HG02870 (cell line): ENCODE results near the gene STOX2.

ENCODE experiments used
- ATAC-seq: cut with Tn5 transposase; IDR thresholded peaks from one replicate; pipeline ENCODE4 v1.9.1; 2021; ENCODE audit warnings: mild to moderate bottlenecking, moderate library complexity; ENCODE audit not compliant: unreplicated experiment

Gene STOX2

GRCh38 chr4:183905081-183905592 lies at the start of gene STOX2:
Gene STOX2 (plus strand): TSS chr4:183905307. CDS start chr4:183906791, 1,484 bp downstream.
- ATAC-seq: no peak

GRCh38 chr4:183855323-183856190 lies 49.5 kb upstream of the STOX2 start:
- ATAC-seq: no peak

DNA sequence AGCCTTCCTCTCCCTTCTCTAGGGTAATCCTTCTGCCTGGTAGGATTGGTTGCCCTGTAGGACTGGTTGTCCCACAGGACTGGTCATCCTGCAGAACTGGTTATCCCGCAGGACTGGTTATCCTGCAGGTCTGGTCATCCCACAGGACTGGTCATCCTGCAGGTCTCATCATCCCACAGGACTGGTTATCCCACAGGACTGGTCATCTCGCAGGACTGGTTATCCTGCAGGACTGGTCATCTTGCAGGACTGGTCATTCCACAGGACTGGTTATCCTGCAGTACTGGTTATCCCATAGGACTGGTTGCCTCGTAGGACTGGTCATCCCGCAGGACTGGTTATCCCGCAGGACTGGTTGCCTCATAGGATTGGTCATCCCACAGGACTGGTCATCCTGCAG lies 48.1 kb upstream of the STOX2 start:
- ATAC-seq: no peak

DNA sequence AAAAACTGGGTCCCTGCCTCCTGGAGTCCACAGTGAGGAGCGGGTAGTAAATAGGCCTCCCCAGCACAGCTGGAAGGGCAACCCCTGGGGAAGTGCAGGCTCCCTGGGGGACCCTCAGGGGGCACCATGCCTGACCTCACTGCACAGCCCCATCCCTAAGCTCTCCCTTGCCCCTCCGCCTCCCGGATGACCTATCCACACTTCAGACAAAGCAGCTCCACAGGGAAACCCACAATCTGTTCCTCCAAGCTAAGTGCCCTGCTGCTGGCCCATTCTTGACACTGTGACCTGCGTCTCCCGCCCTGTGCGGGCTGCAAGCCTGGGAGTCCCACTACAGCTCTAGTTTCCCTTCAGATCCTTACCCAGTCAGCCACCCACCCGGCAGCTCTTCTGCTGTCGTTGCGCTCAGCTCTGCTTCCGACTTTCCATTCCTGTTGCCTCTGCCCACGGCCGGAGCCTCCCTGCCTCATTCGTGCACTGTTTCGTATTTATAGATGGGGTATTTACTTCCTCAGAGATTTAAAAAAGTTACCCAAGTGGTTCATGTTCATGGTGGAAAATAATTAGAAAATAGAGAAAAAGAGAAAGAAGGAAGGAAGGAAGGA lies 47.0 kb upstream of the STOX2 start:
- no peak for ATAC-seq

DNA sequence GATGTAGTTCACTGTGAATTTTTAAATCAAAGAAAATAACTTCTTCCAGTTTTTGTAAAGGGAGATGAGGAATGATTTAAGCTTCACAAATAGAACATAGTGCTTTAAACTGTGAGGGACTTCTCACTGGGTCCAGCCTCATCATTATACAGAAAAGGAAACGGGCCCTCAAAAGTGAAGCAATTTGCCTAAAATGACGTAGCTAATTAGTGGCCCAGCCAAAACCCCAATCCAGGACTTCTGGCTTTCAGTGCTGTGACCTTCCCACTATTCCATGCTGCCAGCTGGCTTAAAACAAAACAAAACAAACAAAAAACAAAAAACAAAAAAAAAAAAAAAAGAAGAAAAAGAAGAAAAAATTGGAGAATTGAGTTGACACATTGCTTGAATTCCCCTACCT lies 45.0 kb upstream of the STOX2 start:
- ATAC-seq: no peak

GRCh38 chr4:183860731-183861130 lies 44.4 kb upstream of the STOX2 start:
- no peak for ATAC-seq

DNA sequence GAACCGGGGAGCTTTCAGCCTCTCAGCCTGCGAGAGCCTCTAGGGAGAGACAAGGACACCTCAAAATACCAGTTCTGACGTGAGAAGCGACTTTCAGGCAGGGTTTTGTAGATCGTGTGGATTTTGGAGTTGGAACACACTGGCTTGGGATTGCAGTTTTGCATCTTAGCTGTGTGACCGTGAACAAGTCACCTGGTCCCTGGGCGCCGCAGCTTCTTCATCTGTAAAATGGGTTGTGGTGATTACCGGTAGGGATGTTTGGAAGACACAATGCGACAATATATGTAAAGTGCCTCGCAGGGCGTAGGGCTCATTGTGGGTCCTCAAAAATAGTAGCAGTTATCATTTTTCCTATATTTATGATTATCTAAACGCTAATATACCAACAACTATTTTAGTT lies 43.7 kb upstream of the STOX2 start:
- no peak for ATAC-seq

- no peak for ATAC-seq
These were observed 41.8 kb upstream of the STOX2 start for GRCh38 chr4:183863155-183863825.

DNA sequence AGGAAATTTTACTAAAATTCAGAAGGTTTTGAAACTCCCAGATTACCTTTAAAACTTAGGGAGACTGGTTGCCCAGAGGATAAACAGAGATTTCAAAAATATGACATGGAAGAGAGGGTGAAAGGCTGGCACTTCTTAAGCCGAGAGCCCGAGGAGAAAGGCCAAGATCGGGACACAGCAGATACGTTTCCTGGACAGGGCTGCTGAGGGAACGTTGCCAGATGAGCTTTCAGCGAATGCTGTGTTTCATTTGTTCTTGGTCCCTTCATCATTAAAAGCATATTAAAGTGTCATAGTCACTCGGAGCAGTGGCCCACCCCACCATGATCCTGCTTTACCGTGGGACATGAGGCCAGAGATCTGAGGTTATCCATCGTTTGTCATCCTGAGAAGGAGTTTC lies 37.9 kb upstream of the STOX2 start:
- no peak for ATAC-seq

- ATAC-seq: no peak
These were observed 34.1 kb upstream of the STOX2 start for GRCh38 chr4:183870997-183871396.

GRCh38 chr4:183871581-183871980 lies 33.5 kb upstream of the STOX2 start:
- ATAC-seq: no peak

DNA sequence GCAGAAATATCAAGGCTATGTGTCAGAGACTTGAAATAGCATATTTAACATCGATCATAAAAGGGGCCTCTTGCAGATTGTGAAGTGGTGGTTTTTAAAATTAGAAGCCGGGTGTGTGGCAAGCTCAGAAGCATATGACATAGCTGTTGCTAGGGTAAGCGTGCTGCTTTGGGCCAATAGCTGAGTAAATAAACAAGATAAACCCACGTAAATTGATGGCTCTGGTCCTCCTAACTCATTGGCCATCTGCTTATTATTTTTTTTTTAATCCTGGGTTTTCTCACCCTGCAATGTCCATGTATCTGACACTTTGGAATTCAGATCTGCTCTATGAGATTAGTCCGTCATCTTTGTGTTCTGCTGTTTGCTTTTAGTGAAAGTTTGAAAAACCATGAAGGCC lies 32.6 kb upstream of the STOX2 start:
- ATAC-seq: no peak

DNA sequence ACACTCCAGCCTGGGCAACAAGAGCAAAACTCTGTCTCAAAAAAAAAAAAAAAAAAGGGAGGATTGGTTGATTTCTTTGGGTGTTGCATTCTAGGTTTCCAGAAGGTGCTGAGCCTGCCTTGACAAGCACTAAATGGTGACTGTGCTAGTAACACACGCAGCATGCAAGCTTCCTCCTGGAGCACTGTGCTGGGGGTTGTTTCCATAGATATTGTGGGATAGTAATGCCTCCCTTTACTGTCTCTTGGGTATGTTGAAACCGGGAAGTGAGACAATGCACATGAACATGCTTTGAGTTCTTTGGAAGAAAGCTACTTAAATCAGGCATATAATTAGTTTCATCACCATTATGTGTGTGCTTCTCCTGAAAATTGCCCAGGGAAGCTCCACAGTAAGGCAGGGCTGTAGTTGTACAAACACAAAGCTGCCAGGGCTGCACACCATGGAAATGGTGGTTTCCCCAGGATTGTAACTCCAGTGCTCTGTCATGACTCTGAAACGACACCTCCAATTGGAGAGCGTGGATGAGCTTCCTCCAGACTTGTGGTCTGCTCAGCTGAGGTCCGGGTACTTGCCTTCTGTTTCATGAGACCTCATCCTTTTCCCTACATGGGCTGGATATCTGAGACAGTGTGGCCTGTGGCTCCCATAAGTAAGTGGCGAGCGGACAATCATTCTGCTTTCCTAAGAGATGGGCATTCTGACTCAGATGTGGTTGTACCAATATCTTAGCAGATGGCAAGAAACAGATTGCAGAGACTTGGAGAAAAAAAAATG lies 31.5 kb upstream of the STOX2 start:
- ATAC-seq: no peak

- no peak for ATAC-seq
These were observed 29.8 kb upstream of the STOX2 start for GRCh38 chr4:183875251-183875825.

- no peak for ATAC-seq
These were observed 28.7 kb upstream of the STOX2 start for GRCh38 chr4:183876268-183876934.

DNA sequence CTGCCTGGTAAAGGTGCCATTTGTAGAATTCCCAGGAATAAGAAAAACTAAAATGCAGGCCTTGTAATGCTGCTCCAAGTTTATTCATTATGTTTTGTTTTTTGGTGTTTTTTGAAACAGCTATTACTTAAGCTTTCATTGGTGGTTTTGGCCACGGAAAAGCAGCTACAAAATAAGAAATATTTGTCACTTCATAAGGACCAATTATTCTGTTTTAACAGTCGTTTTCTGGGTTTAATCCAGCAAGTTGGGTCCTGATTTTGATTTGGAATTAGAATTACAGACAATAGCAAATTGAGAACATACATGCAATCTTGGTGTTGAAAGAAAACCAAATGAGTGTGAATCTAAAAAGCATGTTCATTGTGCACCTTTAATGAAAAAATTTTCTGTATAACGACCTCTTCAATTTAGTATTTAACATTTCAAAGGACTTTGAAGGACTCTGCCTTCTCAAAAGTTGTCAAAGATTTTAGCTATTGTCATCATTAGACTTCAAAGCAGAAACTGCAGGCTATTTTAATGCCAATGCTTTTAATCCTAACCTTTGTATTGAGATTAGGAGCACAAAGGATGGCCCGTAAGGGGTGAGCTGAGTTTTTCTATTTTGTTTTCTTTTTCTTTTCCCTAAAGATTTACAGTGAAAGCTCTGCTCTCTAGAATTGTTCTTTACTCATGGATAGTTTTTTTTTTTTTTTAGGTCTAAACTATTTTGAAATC lies 26.7 kb upstream of the STOX2 start:
- no peak for ATAC-seq

- no peak for ATAC-seq
These were observed 19.8 kb upstream of the STOX2 start for GRCh38 chr4:183885205-183885720.

- no peak for ATAC-seq
These were observed 17.8 kb upstream of the STOX2 start for GRCh38 chr4:183887351-183887750.

DNA sequence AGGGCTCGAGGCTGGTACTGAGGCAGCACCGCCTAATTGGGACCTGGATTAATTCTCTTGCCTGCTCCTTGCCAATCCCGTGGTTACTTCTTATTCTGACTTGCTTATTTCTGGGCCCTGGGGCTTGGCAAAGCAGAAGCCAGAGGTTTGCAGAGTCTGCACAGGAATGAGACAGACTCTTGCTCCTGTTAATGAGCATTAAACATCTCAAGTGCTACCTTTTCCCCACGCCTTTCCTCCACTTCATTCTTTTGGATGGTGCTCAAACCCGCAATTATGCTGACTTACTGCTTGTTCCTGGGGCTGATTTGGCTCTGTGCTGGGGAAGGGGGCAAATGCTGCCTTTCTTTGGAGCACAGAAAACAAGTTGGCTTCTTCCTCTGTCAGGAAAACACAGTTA lies 16.5 kb upstream of the STOX2 start:
- no peak for ATAC-seq
